Left lung (tissue), 10 donors: ENCODE results near the gene MIA2. TPM values are rescaled to one million over a fixed set of nuclear protein-coding genes. Genes with fewer than 3 reads are reported as not detected.

Source experiments
- ATAC-seq: fragments of 200-7000 bp; cut with Tn5 transposase; one replicate; pipeline ENCODE4 v1.9.1; 2020; ENCODE audit warnings: moderate library complexity
- DNase-seq, 4 donors: peaks; one replicate each; pipeline ENCODE4 v3.0.0-alpha.2; 2013 to 2020
- H3K27ac ChIP-seq, 2 donors: fragments of 200-600 bp; sonication (generic) in 1 of 2; one replicate each; pipeline versions ENCODE4 v1.5.0 to v1.8.0; 2020 to 2021
- H3K27me3 ChIP-seq, 2 donors: fragments of 200-600 bp; sonication (generic) in 1 of 2; one replicate each; pipeline versions ENCODE4 v1.5.0 to v1.8.0; 2020 to 2021
- H3K36me3 ChIP-seq, 2 donors: fragments of 200-600 bp; sonication (generic) in 1 of 2; one replicate each; pipeline versions ENCODE4 v1.5.0 to v1.8.0; 2020 to 2021
- H3K4me1 ChIP-seq, 2 donors: fragments of 200-600 bp; one replicate each; pipeline ENCODE4 v1.8.0; 2021
- H3K4me3 ChIP-seq, 2 donors: fragments of 200-600 bp; sonication (generic) in 1 of 2; one replicate each; pipeline versions ENCODE4 v1.5.0 to v1.8.0; 2020 to 2021; ENCODE audit warnings: mild to moderate bottlenecking in 1 of 2
- H3K9me3 ChIP-seq, 2 donors: fragments of 200-600 bp; sonication (generic) in 1 of 2; one replicate each; pipeline versions ENCODE4 v1.5.0 to v1.8.0; 2020 to 2021
- CTCF ChIP-seq, 2 donors: fragments of 200-600 bp; sonication (generic) in 1 of 2; IDR thresholded peaks; one replicate each; pipeline versions ENCODE4 v1.5.0 to v1.8.0; 2021; ENCODE audit warnings: antibody characterized with exemption in 2 of 2
- intact Hi-C, 2 donors: fragments of 100-400 bp; cut with DNase I; formaldehyde crosslinking; loops; one replicate each; pipeline versions ENCODE4 v1.11.2 to v1.14.2; 2022
- polyA plus RNA-seq, 6 donors: library from polyadenylated mRNA; unstranded; fragments of 120-200 nt; gene quantifications; one replicate each; pipeline ENCODE4 v1.2.1, GENCODE V29; 2013; ENCODE audit not compliant: insufficient read length in 6 of 6
- total RNA-seq, 2 donors: library from RNA; stranded (reverse); fragmentation: NEBNext Ultra II Directional; extraction: Animal tissue kit (Norgen Biotek cat#: 25700); gene quantifications; one replicate each; pipeline ENCODE4 v1.2.1, GENCODE V29; 2021
- donor health status: DM: no; HTN: yes; CAD: no.
- donor health status: DM: no; HTN: no; CAD: no.

MIA2 gene
- total and polyA plus RNA-seq, 8 donors: 18.5 to 35.8 (median 22.3) TPM

- DNase-seq (peak in 1 of 4 donors; percentile 35), ATAC-seq (no peak)
- H3K36me3 ChIP-seq: peaks cover 0 to 6% of the 10 kb centered on the region in 2 donors
- H3K27ac ChIP-seq: no peak overlapping the region
- intact Hi-C loops: no loop called here
- H3K9me3 ChIP-seq: no peaks in the 10 kb centered on the region
- TF ChIP-seq CTCF (IDR thresholded peaks at IDR 0.05): no peak
- no peak overlapping the region for H3K4me3 ChIP-seq
- H3K4me1 ChIP-seq: no peaks in the 10 kb centered on the region
- H3K27me3 ChIP-seq: no peaks in the 10 kb centered on the region
Observed at GRCh38 chr14:39393289-39393688, 159.6 kb downstream of the MIA2 start.

GRCh38 chr14:39395555-39396254 lies 162.0 kb downstream of the MIA2 start:
- H3K4me3 ChIP-seq: no peak overlapping the region
- intact Hi-C loops: no loop called here
- ATAC-seq (no peak), DNase-seq (no peak)
- TF ChIP-seq CTCF (IDR thresholded peaks at IDR 0.05): no peak
- H3K4me1 ChIP-seq: no peaks in the 10 kb centered on the region
- no peaks in the 10 kb centered on the region for H3K9me3 ChIP-seq
- H3K27ac ChIP-seq: no peak overlapping the region
- H3K27me3 ChIP-seq: no peaks in the 10 kb centered on the region
- peaks cover 0 to 30% of the 10 kb centered on the region in 2 donors for H3K36me3 ChIP-seq

- no peak for ATAC-seq
- Histone ChIP-seq H3K27ac (no peak overlapping the region), H3K4me3 (no peak overlapping the region), H3K4me1 (no peaks in the 10 kb centered on the region), H3K36me3 (peaks cover 0 to 37% of the 10 kb centered on the region in 2 donors), H3K27me3 (no peaks in the 10 kb centered on the region), H3K9me3 (no peaks in the 10 kb centered on the region)
- DNase-seq: no peak
- TF ChIP-seq CTCF (IDR thresholded peaks at IDR 0.05): no peak
- intact Hi-C loops: no loop called here
Observed at GRCh38 chr14:39396448-39396847, 162.7 kb downstream of the MIA2 start.

- Histone ChIP-seq H3K4me3 (no peak overlapping the region), H3K9me3 (no peaks in the 10 kb centered on the region), H3K4me1 (no peaks in the 10 kb centered on the region), H3K36me3 (peaks cover 0 to 39% of the 10 kb centered on the region in 2 donors), H3K27ac (no peak overlapping the region), H3K27me3 (no peaks in the 10 kb centered on the region)
- ATAC-seq (no peak), DNase-seq (no peak)
- intact Hi-C loops: no loop called here
- TF ChIP-seq CTCF (IDR thresholded peaks at IDR 0.05): no peak
Observed at GRCh38 chr14:39398382-39398781, 164.7 kb downstream of the MIA2 start.

GRCh38 chr14:39406560-39406959 lies 172.8 kb downstream of the MIA2 start:
- Histone ChIP-seq H3K27ac (no peak overlapping the region), H3K4me1 (no peaks in the 10 kb centered on the region), H3K36me3 (peaks cover 0 to under 1% of the 10 kb centered on the region in 2 donors), H3K4me3 (no peak overlapping the region), H3K9me3 (peaks cover 0 to 1% of the 10 kb centered on the region in 2 donors), H3K27me3 (no peaks in the 10 kb centered on the region)
- no peak for TF ChIP-seq CTCF (IDR thresholded peaks at IDR 0.05)
- intact Hi-C loops: no loop called here
- DNase-seq (no peak), ATAC-seq (no peak)
